ENCODE measurements around the gene IGF2BP3.
A peak's percentile ranks its signal among the peaks of the same experiment; 100 is the strongest.

Gene IGF2BP3

DNA sequence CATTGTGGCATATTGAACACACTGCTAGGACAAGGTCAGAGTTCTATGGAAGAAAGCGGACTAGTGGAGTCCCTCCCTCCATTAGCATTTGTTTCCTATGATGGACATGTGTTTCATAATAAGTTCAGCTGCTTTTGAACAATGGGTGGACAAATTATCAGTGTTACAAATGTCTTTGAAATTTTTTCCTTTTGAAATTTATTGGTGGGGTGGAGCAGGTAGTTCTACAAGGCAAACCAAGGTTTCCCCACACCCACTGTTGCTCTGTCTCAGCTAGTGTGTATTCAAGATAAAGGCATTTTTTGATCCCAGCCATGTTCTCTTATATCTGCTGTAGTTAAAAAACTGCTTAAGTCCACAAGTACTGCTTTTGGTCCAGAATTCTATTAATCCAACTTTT lies 91.3 kb downstream of the IGF2BP3 start:
- TF ChIP-seq, protein P1, sequence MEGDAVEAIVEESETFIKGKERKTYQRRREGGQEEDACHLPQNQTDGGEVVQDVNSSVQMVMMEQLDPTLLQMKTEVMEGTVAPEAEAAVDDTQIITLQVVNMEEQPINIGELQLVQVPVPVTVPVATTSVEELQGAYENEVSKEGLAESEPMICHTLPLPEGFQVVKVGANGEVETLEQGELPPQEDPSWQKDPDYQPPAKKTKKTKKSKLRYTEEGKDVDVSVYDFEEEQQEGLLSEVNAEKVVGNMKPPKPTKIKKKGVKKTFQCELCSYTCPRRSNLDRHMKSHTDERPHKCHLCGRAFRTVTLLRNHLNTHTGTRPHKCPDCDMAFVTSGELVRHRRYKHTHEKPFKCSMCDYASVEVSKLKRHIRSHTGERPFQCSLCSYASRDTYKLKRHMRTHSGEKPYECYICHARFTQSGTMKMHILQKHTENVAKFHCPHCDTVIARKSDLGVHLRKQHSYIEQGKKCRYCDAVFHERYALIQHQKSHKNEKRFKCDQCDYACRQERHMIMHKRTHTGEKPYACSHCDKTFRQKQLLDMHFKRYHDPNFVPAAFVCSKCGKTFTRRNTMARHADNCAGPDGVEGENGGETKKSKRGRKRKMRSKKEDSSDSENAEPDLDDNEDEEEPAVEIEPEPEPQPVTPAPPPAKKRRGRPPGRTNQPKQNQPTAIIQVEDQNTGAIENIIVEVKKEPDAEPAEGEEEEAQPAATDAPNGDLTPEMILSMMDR (conservative IDR thresholded peaks at IDR 0.05; ENCODE audit: low read depth, low read length), result no peak
- Histone ChIP-seq H3K27me3 (ENCODE audit: insufficient read depth, low read depth) (no peaks in the 10 kb centered on the region), H3K4me1 (ENCODE audit: low read depth, poor library complexity, severe bottlenecking) (peaks cover 45% of the 10 kb centered on the region), H2AFZ (ENCODE audit: low read depth) (no peak overlapping the region), H3K9ac (no peak overlapping the region), H4K20me1 (ENCODE audit: insufficient read depth) (peaks cover 23% of the 10 kb centered on the region), H3K4me3 (IDR thresholded peaks at IDR 0.05; ENCODE audit: insufficient read depth, low read depth, low read length) (no peak overlapping the region), H3K27ac (no peak overlapping the region), H3K79me2 (ENCODE audit: insufficient read depth, low read depth) (peaks cover 85% of the 10 kb centered on the region; the same call in 1 of the 2 replicates), H3K4me2 (no peak overlapping the region), H3K36me3 (ENCODE audit: insufficient read depth) (no peaks in the 10 kb centered on the region)

DNA sequence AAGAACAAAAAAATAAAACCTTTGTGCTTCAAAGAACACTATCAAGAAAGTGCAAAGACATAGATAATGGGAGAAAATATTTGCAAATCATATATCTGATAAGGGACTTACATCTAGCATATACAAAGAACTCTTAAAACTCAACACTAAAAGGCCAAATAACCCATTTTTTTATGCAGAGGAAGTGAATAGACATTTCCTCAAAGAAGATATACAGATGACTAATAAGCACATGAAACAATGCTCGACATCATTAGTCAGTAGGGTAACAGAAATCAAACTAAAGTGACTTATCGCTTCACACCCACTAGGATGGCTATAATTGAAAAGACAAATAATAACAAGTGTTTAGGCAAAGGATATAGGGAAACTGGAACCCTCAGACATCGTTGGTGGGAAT lies 93.2 kb downstream of the IGF2BP3 start:
- Histone ChIP-seq H3K27me3 (ENCODE audit: insufficient read depth, low read depth) (no peaks in the 10 kb centered on the region), H3K4me2 (no peak overlapping the region), H3K36me3 (ENCODE audit: insufficient read depth) (no peaks in the 10 kb centered on the region), H2AFZ (ENCODE audit: low read depth) (no peak overlapping the region), H3K4me1 (ENCODE audit: low read depth, poor library complexity, severe bottlenecking) (peaks cover 64% of the 10 kb centered on the region), H3K9ac (no peak overlapping the region), H3K27ac (no peak overlapping the region), H4K20me1 (ENCODE audit: insufficient read depth) (peaks cover 36% of the 10 kb centered on the region), H3K79me2 (ENCODE audit: insufficient read depth, low read depth) (peaks cover 78% of the 10 kb centered on the region; the same call in 1 of the 2 replicates), H3K4me3 (IDR thresholded peaks at IDR 0.05; ENCODE audit: insufficient read depth, low read depth, low read length) (no peak overlapping the region)
- TF ChIP-seq, protein P1 (conservative IDR thresholded peaks at IDR 0.05; ENCODE audit: low read depth, low read length), result no peak

DNA sequence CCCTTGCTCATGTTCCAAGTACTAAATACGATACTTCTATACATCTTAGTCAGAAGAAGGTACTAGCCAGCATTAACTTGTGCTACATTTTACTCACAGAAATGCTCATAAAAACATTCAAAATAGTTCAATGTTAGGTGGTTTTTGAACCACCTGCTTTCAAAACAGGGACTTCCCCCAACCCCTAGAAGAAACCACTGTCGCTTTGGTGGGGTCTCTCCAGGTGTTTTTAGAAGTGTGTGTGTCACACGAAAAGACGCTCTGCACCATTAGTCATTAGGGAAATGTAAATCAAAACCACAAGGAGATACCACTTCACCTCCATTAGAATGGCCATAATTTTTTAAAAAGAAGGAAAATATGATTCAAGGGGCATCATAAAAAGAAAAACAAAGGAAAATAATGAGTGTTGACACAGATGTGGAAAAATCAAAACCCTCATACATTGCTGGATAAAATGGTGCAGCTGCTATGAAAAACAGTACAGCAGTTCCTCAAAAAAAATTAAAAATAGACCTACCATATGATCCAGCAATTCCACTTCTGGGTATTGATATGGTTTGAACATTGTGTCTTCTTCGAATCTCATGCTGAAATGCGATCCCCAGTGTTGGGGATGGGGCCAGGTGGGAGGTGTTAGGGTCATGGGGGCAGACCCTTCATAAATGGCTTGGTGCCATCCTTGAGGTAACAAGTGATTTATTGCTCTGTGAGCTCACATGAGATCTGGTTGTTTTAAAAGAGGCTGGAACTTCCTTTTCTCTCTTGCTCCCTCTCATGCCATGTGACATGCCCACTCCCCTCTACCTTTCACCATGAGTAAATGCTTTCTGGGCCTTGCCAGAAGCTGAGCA lies 96.9 kb downstream of the IGF2BP3 start:
- H3K4me3 ChIP-seq (IDR thresholded peaks at IDR 0.05; ENCODE audit: insufficient read depth, low read depth, low read length), result no peak overlapping the region
- TF ChIP-seq, protein P1 (conservative IDR thresholded peaks at IDR 0.05; ENCODE audit: low read depth, low read length), result no peak
- peak overlapping the region; percentile 85 for H3K4me2 ChIP-seq
- H3K9ac ChIP-seq, result no peak overlapping the region
- peaks cover 83% of the 10 kb centered on the region; the same call in 1 of the 2 replicates for H3K79me2 ChIP-seq (ENCODE audit: insufficient read depth, low read depth)
- peaks cover 60% of the 10 kb centered on the region for H4K20me1 ChIP-seq (ENCODE audit: insufficient read depth)
- peak overlapping the region; percentile 42 for H3K27ac ChIP-seq
- peaks cover 4% of the 10 kb centered on the region; the same call in 1 of the 2 replicates for H3K36me3 ChIP-seq (ENCODE audit: insufficient read depth)
- H3K4me1 ChIP-seq (ENCODE audit: low read depth, poor library complexity, severe bottlenecking), result peaks cover 98% of the 10 kb centered on the region
- no peaks in the 10 kb centered on the region for H3K27me3 ChIP-seq (ENCODE audit: insufficient read depth, low read depth)
- no peak overlapping the region for H2AFZ ChIP-seq (ENCODE audit: low read depth)

DNA sequence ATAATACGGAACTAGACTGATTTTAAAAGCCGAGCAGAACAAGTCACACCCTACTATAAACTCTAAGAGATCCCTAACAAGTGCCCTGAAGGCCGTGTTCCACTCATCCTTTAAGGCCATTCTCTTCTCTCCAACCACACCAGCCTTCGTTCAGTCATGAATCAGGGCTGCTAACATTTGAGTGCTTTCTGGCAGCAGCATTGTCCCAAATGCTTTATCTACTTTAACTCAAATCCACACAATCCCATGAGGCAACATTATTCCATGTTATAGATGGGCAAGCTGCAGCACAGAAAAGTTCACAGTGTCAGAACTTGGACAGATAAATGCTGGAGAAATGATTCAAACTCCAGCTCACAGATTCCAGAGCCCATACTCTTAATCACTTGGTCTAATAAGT lies 97.7 kb downstream of the IGF2BP3 start:
- H3K4me3 ChIP-seq (IDR thresholded peaks at IDR 0.05; ENCODE audit: insufficient read depth, low read depth, low read length), result no peak overlapping the region
- H3K4me1 ChIP-seq (ENCODE audit: low read depth, poor library complexity, severe bottlenecking), result peaks cover 99% of the 10 kb centered on the region
- H3K27ac ChIP-seq, result no peak overlapping the region
- TF ChIP-seq, protein P1 (conservative IDR thresholded peaks at IDR 0.05; ENCODE audit: low read depth, low read length), result no peak
- H3K4me2 ChIP-seq, result peak overlapping the region; percentile 85
- peaks cover 83% of the 10 kb centered on the region; the same call in 1 of the 2 replicates for H3K79me2 ChIP-seq (ENCODE audit: insufficient read depth, low read depth)
- no peaks in the 10 kb centered on the region for H3K27me3 ChIP-seq (ENCODE audit: insufficient read depth, low read depth)
- H2AFZ ChIP-seq (ENCODE audit: low read depth), result no peak overlapping the region
- peaks cover 67% of the 10 kb centered on the region for H4K20me1 ChIP-seq (ENCODE audit: insufficient read depth)
- no peak overlapping the region for H3K9ac ChIP-seq
- H3K36me3 ChIP-seq (ENCODE audit: insufficient read depth), result peaks cover 4% of the 10 kb centered on the region; the same call in 1 of the 2 replicates

Data from KMS-11 (cell line).